SK-N-MC (cell line): ENCODE measurements around the gene MMEL1.

Source experiments
- EZH2 ChIP-seq: fragments of 200-600 bp; sonication (generic); IDR thresholded peaks from one replicate; pipeline ENCODE4 v1.6.1; 2017; ENCODE audit warnings: antibody characterized with exemption
- FOXP2 ChIP-seq: optimal IDR thresholded peaks from 2 replicates; pipeline ENCODE3; 2011; ENCODE audit warnings: mild to moderate bottlenecking, moderate library complexity; ENCODE audit not compliant: insufficient read depth; ENCODE audit errors: extremely low read length, control extremely low read depth
- POLR2AphosphoS5 ChIP-seq: IDR thresholded peaks from 2 replicates; pipeline ENCODE4 v1.6.1; 2012; ENCODE audit warnings: mild to moderate bottlenecking, low read depth, low read length, borderline replicate concordance

GRCh38 chr1:2586154-2587070 lies 46.4 kb downstream of the MMEL1 start, which contains the start of gene PRXL2B:
- TF ChIP-seq EZH2 (no peak), POLR2AphosphoS5 (peak; percentile 52), FOXP2 (peak; percentile 69)
